ENCODE data around the gene LACTBL1. TPM values are rescaled to one million over a fixed set of nuclear protein-coding genes. Genes with fewer than 3 reads are reported as not detected.

The LACTBL1 gene
- total and polyA plus RNA-seq, 2 experiments from 2014 or later, result not detected

GRCh38 chr1:22966309-22966708 is 6.4 kb downstream of the LACTBL1 start:
- no peaks in the 10 kb centered on the region for H3K36me3 Mint-ChIP-seq (ENCODE audit: low read depth)
- TF ChIP-seq CREB1 (CRISPR knock-in tag; IDR thresholded peaks at IDR 0.05; ENCODE audit: low read depth), result no peak
- no peak for TF ChIP-seq JUNB (IDR thresholded peaks at IDR 0.05; ENCODE audit: unreplicated experiment)
- no peak for TF ChIP-seq EZH2phosphoT487 (IDR thresholded peaks at IDR 0.05; ENCODE audit: unreplicated experiment)
- peaks cover 3% of the 10 kb centered on the region; the same call in 1 of the 3 replicates for H3K9me3 Mint-ChIP-seq
- Histone ChIP-seq H3K9me2 (ENCODE audit: insufficient read depth) (no peaks in the 10 kb centered on the region), H3K4me2 (no peak overlapping the region), H3K79me2 (replicated peaks; ENCODE audit: insufficient read depth) (no peaks in the 10 kb centered on the region), H3K4me3 (no peak overlapping the region), H3K36me3 (ENCODE audit: insufficient read depth) (no peaks in the 10 kb centered on the region), H3K27ac (ENCODE audit: low read depth) (no peak overlapping the region), H3K27me3 (ENCODE audit: insufficient read depth) (no peaks in the 10 kb centered on the region), H4K20me1 (replicated peaks; ENCODE audit: insufficient read depth) (no peaks in the 10 kb centered on the region), H3F3A (replicated peaks; ENCODE audit: low read depth) (no peaks in the 10 kb centered on the region), H3K4me1 (ENCODE audit: insufficient read depth) (no peaks in the 10 kb centered on the region), H2AFZ (no peak overlapping the region)
- H3K4me3 Mint-ChIP-seq, result no peak overlapping the region
- no peak overlapping the region for H3K27ac Mint-ChIP-seq
- peaks cover 2% of the 10 kb centered on the region for H3K27me3 Mint-ChIP-seq (ENCODE audit: insufficient read depth, low read depth, poor library complexity)
- ATAC-seq (no peak), DNase-seq (ENCODE audit: low spot score) (no peak)
- H3K4me1 Mint-ChIP-seq, result peaks cover 3% of the 10 kb centered on the region; the same call in 2 of the 3 replicates

GRCh38 chr1:22963044-22963677 is 9.5 kb downstream of the LACTBL1 start:
- Histone ChIP-seq H3K4me1 (ENCODE audit: insufficient read depth) (no peaks in the 10 kb centered on the region), H3F3A (replicated peaks; ENCODE audit: low read depth) (no peaks in the 10 kb centered on the region), H2AFZ (no peak overlapping the region), H4K20me1 (replicated peaks; ENCODE audit: insufficient read depth) (no peaks in the 10 kb centered on the region), H3K27me3 (ENCODE audit: insufficient read depth) (no peaks in the 10 kb centered on the region), H3K9me2 (ENCODE audit: insufficient read depth) (no peaks in the 10 kb centered on the region), H3K4me2 (no peak overlapping the region), H3K27ac (ENCODE audit: low read depth) (no peak overlapping the region), H3K4me3 (no peak overlapping the region), H3K36me3 (ENCODE audit: insufficient read depth) (no peaks in the 10 kb centered on the region), H3K79me2 (replicated peaks; ENCODE audit: insufficient read depth) (no peaks in the 10 kb centered on the region)
- Mint-ChIP-seq H3K36me3 (ENCODE audit: low read depth) (no peaks in the 10 kb centered on the region), H3K9me3 (peaks cover 3% of the 10 kb centered on the region; the same call in 1 of the 3 replicates), H3K27me3 (ENCODE audit: insufficient read depth, low read depth, poor library complexity) (peaks cover 2% of the 10 kb centered on the region), H3K4me3 (no peak overlapping the region), H3K4me1 (no peaks in the 10 kb centered on the region), H3K27ac (no peak overlapping the region)
- DNase-seq (ENCODE audit: low spot score) (no peak), ATAC-seq (no peak)
- TF ChIP-seq NANOG (IDR thresholded peaks at IDR 0.05; ENCODE audit: borderline replicate concordance), result no peak
- no peak for TF ChIP-seq STAT1 (IDR thresholded peaks at IDR 0.05; ENCODE audit: unreplicated experiment)
- no peak for TF ChIP-seq POLR2AphosphoS5 (IDR thresholded peaks at IDR 0.05; ENCODE audit: low read depth)
- no peak for TF ChIP-seq ZNF331 (CRISPR knock-in tag; IDR thresholded peaks at IDR 0.05; ENCODE audit: low read depth)
- TF ChIP-seq EZH2phosphoT487 (IDR thresholded peaks at IDR 0.05; ENCODE audit: unreplicated experiment), result no peak
- TF ChIP-seq REST (IDR thresholded peaks at IDR 0.05; ENCODE audit: unreplicated experiment), result no peak
